ENCODE results near the gene CDR2. TPM values are rescaled to one million over a fixed set of nuclear protein-coding genes. Genes with fewer than 3 reads are reported as not detected.
"Not testable (repeated sequence)": the region's sequence is repeated elsewhere in the genome, so short reads cannot be mapped to it uniquely, and the experiment has no call there.

The CDR2 gene
- total RNA-seq, 4 donors from 2014 or later = 20.1 to 26.8 (median 25.3) TPM

- no peak for ATAC-seq (ENCODE audit: low FRiP score)
- TF ChIP-seq CTCF (IDR thresholded peaks at IDR 0.05) = no peak
- DNase-seq (ENCODE audit: low spot score) = no peak
Measured at GRCh38 chr16:22353933-22354541, 20.4 kb downstream of the CDR2 start.

- TF ChIP-seq CTCF (IDR thresholded peaks at IDR 0.05) = peak in 1 of 3 donors; percentile 7
- DNase-seq (ENCODE audit: low spot score) = no peak
- ATAC-seq (ENCODE audit: low FRiP score) = peak; percentile 64
Measured at GRCh38 chr16:22353191-22353919, 21.1 kb downstream of the CDR2 start.

- no peak for TF ChIP-seq CTCF (IDR thresholded peaks at IDR 0.05)
- DNase-seq (ENCODE audit: low spot score) = no peak
- no peak for ATAC-seq (ENCODE audit: low FRiP score)
Measured at GRCh38 chr16:22352723-22353122, 21.7 kb downstream of the CDR2 start.

- ATAC-seq (ENCODE audit: low FRiP score) = no peak
- no peak for TF ChIP-seq CTCF (IDR thresholded peaks at IDR 0.05)
Measured at GRCh38 chr16:22352140-22352539, 22.3 kb downstream of the CDR2 start.

GRCh38 chr16:22351017-22351416, 23.4 kb downstream of the CDR2 start:
- not testable (repeated sequence) for ATAC-seq (ENCODE audit: low FRiP score); DNase-seq (ENCODE audit: low spot score)

More at GRCh38 chr16:22352140-22352539, 22.3 kb downstream of the CDR2 start:
- DNase-seq (ENCODE audit: low spot score) = no peak

- DNase-seq (ENCODE audit: low spot score) (no peak), ATAC-seq (ENCODE audit: low FRiP score) (no peak)
- no peak for TF ChIP-seq CTCF (IDR thresholded peaks at IDR 0.05)
Measured at GRCh38 chr16:22348291-22348690, 26.1 kb downstream of the CDR2 start.

- TF ChIP-seq CTCF (IDR thresholded peaks at IDR 0.05) = no peak
- no peak for DNase-seq (ENCODE audit: low spot score)
- no peak for ATAC-seq (ENCODE audit: low FRiP score)
Measured at GRCh38 chr16:22347100-22347820, 27.2 kb downstream of the CDR2 start.
